GM10248 (cell line): ENCODE measurements around the gene ZNF431.

ENCODE experiments used
- CTCF ChIA-PET: fragments of 300-600 bp; sonication (Branson Sonifier 250); formaldehyde crosslinking; extraction: SDS; loops from one replicate; lab custom pipeline; 2021; ENCODE audit warnings: antibody characterized with exemption; lab: Yijun Ruan, JAX
- POLR2A ChIA-PET: fragments of 350-650 bp; sonication (Branson Sonifier 250); formaldehyde crosslinking; extraction: SDS; loops from one replicate; lab custom pipeline; 2020; ENCODE audit warnings: antibody characterized with exemption; lab: Yijun Ruan, JAX
- DNase-seq: peaks from one replicate; pipeline ENCODE4 v3.0.0; 2012; ENCODE audit errors: extremely low spot score
- TF ChIP-seq, protein P1 (sequence below): IDR thresholded peaks from 2 replicates; pipeline ENCODE4 v1.5.1; 2012; ENCODE audit warnings: mild to moderate bottlenecking, low read depth; ENCODE audit errors: extremely low read depth, missing control alignments, control extremely low read depth

The ZNF431 gene

DNA sequence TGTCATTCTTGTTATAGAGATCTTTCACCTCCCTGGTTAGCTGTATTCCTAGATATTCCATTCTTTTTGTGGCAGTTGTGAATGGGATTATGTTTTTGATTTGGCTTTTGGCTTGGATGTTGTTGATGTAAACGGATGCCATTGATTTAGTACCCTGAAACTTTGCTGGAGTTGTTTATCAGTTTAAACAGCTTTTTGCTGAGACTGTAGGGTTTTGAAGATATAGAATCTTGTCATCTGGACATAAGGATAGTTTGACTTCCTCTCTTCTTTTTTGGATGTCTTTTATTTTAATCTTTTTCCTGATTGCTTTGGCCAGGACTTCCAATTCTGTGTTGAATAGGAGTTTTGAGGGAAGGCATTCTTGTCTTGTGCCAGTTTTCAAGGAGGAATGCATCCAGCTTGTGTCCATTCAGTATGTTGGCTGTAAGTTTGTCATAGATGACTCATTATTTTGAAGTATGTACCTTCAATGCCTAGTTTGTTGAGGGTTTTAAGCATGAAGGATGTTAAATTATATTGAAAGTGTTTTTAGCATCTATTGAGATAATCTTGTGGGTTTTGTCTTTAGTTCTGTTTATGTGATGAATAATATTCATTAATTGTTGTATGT, 16.8 kb downstream of the ZNF431 start:
- DNase-seq = no peak
- ChIA-PET POLR2A (no interaction called here), CTCF (no interaction called here)
- TF ChIP-seq, protein P1, sequence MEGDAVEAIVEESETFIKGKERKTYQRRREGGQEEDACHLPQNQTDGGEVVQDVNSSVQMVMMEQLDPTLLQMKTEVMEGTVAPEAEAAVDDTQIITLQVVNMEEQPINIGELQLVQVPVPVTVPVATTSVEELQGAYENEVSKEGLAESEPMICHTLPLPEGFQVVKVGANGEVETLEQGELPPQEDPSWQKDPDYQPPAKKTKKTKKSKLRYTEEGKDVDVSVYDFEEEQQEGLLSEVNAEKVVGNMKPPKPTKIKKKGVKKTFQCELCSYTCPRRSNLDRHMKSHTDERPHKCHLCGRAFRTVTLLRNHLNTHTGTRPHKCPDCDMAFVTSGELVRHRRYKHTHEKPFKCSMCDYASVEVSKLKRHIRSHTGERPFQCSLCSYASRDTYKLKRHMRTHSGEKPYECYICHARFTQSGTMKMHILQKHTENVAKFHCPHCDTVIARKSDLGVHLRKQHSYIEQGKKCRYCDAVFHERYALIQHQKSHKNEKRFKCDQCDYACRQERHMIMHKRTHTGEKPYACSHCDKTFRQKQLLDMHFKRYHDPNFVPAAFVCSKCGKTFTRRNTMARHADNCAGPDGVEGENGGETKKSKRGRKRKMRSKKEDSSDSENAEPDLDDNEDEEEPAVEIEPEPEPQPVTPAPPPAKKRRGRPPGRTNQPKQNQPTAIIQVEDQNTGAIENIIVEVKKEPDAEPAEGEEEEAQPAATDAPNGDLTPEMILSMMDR = no peak

DNA sequence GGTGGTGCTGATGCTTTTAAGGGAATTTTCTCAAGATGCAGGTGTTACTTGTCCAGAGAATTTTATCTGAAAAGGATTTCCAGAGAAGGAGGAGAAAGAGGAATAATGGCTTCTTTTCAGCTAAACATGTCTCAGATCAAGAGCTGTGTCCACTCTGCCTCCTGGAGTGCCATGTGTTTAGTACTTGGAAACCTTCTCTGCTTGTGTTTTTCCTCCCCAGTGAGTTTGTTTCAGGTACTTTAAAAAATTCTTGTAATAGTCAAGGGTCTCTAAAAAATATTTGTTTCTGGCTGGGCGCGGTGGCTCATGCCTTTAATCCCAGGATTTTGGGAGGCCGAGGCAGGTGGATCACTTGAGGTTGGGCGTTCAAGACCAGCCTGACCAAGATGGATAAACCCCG, 22.7 kb downstream of the ZNF431 start:
- CTCF ChIA-PET = no interaction called here
- no peak for DNase-seq
- POLR2A ChIA-PET = no interaction called here
- TF ChIP-seq, protein P1 = no peak

DNA sequence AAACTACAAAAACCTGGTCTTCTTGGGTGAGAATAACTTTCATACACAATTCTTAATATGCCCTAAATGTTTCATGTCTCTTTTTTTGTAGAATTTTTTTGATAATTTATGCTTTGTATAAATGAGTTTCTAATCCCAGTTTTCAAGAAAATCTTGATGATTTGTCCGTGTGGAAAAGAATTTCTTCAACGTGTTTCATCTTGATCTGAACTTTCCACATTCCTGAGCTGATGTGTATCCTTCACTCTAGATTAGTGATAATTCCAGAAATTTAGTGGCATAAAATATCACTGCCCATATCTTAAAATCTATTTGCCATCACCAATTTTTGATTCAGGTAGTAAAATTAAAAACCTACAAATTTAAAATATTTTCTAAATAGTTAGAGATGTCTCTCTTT, 24.6 kb downstream of the ZNF431 start:
- TF ChIP-seq, protein P1 = no peak
- ChIA-PET CTCF (no interaction called here), POLR2A (no interaction called here)
- DNase-seq = no peak

DNA sequence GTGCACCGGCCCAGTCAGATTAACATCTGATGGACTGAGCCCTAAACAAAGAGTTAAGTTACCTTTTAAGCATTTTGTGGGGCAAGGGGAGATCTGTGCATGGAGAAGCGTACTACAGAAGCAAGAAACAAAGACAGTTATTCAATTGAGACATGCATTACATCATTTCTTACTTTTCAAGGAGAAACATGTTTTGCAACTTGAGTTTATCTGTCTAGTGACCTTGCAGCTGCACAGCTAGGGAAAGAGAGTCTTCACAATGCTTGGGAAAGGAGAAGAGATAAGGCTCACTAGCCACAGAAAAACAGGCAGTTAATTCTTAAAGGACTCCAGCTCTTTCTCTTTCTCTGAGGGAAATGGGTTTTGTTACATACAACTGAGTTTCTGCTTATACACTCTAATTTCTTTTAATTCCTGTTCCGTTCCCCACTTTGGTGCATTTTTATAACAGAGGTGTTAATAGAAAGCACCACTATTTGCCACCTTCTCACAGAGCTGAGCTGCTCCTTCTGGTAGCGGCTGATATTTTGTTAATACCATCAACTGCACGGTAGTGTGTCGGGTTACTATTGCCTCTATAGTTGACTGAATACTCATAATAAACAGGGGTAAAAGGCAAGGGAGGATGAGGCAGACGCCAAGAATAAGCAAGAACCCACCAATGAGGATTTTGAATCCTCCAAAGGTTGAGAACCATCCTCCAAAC, 55.9 kb downstream of the ZNF431 start:
- ChIA-PET CTCF (no interaction called here), POLR2A (no interaction called here)
- DNase-seq = no peak
- TF ChIP-seq, protein P1 = no peak

DNA sequence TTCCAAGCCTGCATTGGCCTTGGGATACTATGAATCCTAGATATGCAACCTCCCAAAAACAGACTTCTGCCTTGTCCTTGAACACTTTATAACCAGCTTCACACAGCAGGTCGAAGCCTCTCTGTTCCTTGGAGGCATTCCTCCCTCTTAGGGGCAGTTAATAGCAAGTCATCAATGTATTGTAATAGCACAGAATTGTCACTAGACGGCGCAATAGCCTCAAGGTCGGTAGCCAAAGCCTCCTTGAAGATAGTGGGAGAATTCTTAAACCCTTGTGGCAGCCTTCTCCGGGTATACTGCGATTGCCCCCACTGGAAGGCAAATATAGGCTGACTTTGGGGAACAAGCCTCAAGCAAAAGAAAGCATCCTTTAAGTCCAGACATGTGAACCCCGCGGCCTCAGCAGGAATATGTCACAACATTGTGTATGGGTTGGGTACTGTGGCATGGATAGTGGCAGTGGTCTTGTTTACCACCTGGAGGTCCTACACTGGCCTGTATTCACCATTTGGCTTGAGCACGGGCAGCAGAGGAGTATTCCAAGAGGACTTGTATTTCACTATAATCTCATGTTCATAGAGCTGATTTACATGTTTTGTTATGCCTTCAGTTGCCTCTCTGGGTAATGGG, 61.1 kb downstream of the ZNF431 start:
- TF ChIP-seq, protein P1 = peak; percentile 32
- ChIA-PET CTCF (interaction anchor here (1.1 kb wide), 1 partner anchor 177 kb away, joined by 3 read pairs; no protein-coding TSS in a partner anchor), POLR2A (no interaction called here)
- DNase-seq = peak; percentile 14

DNA sequence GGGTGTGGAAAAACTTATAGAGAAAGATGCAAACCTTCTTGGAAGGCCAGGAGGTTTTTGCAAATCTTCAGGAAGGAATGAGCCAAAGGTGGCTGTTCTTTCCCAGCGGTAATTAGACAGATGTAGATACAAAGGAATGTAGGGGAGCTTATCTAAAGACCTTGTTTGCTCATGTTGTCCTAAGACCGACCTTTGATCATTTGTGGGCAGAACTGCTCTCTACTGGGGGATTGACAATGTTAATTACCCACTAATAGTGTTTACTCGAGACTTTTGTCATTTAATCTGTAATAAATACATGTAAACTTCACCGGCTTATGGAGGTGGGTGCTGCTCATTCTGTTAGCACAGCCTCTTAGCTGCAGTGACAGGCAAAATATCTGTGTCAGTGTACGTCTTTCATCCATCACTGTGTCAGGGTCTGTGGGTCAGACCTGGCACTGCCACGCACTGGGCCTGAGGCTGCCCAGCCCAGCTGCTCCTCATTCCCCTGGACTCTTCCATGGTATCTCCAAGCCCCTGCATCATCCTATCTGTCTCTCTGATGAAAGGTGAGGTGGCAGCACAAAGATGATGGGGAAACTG, 68.3 kb downstream of the ZNF431 start:
- POLR2A ChIA-PET = no interaction called here
- DNase-seq = no peak
- CTCF ChIA-PET = no interaction called here
- TF ChIP-seq, protein P1 = no peak
